H9 (cell line): ENCODE results near the gene BMPER. TPM values are rescaled to one million over a fixed set of nuclear protein-coding genes. Genes with fewer than 3 reads are reported as not detected.

Experiments
- DNase-seq: peaks from one replicate; pipeline ENCODE4 v3.0.0-alpha.2; 2017
- H2AFZ ChIP-seq: one replicate; pipeline ENCODE4 v1.6.1; 2013; ENCODE audit warnings: mild to moderate bottlenecking, low read length, control low read depth, moderate library complexity
- H2AK5ac ChIP-seq: 2 replicates; pipeline ENCODE4 v1.6.1; 2013; ENCODE audit warnings: low read length, control low read depth, mixed read lengths; ENCODE audit not compliant: insufficient read length
- H2BK120ac ChIP-seq: one replicate; pipeline ENCODE4 v1.6.1; 2013; ENCODE audit warnings: low read depth, mild to moderate bottlenecking, low read length, control low read depth, inconsistent platforms; ENCODE audit not compliant: poor library complexity, severe bottlenecking
- H2BK12ac ChIP-seq: 2 replicates; pipeline ENCODE4 v1.6.1; 2013; ENCODE audit warnings: low read length, control low read depth, mixed read lengths, low read depth; ENCODE audit not compliant: insufficient read length
- H2BK15ac ChIP-seq: 2 replicates; pipeline ENCODE4 v1.6.1; 2013; ENCODE audit warnings: low read depth, low read length, control low read depth
- H2BK20ac ChIP-seq: one replicate; pipeline ENCODE4 v1.6.1; 2013; ENCODE audit warnings: low read depth, mild to moderate bottlenecking, low read length, control low read depth, inconsistent platforms; ENCODE audit not compliant: poor library complexity, severe bottlenecking
- H2BK5ac ChIP-seq: 2 replicates; pipeline ENCODE4 v1.6.1; 2013; ENCODE audit warnings: low read length, control low read depth, mixed read lengths; ENCODE audit not compliant: insufficient read length
- H3K14ac ChIP-seq: 2 replicates; pipeline ENCODE4 v1.6.1; 2013; ENCODE audit warnings: low read length, control low read depth; ENCODE audit not compliant: insufficient read depth
- H3K18ac ChIP-seq: 2 replicates; pipeline ENCODE4 v1.6.1; 2013; ENCODE audit warnings: low read depth, mild to moderate bottlenecking, mixed read lengths, low read length, control low read depth; ENCODE audit not compliant: insufficient read length
- H3K23ac ChIP-seq: 2 replicates; pipeline ENCODE4 v1.6.1; 2013; ENCODE audit warnings: low read length, control low read depth, mixed read lengths, low read depth; ENCODE audit not compliant: insufficient read length
- H3K23me2 ChIP-seq: 2 replicates; pipeline ENCODE4 v1.6.1; 2013; ENCODE audit warnings: low read depth, mild to moderate bottlenecking, mixed read lengths, low read length, control low read depth; ENCODE audit not compliant: insufficient read length, poor library complexity, severe bottlenecking
- H3K27ac ChIP-seq: 2 replicates; pipeline ENCODE4 v1.5.1; 2013; ENCODE audit warnings: low read length, control low read depth, mixed read lengths, low read depth; ENCODE audit not compliant: insufficient read length
- H3K27me3 ChIP-seq: 2 replicates; pipeline ENCODE4 v1.6.1; 2013; ENCODE audit warnings: low read length, control low read depth, inconsistent platforms; ENCODE audit not compliant: insufficient read depth
- H3K4ac ChIP-seq: 2 replicates; pipeline ENCODE4 v1.6.1; 2013; ENCODE audit warnings: low read depth, mild to moderate bottlenecking, control low read depth, inconsistent platforms, low read length, moderate library complexity
- H3K4me1 ChIP-seq: 2 replicates; pipeline ENCODE4 v1.6.1; 2013; ENCODE audit warnings: low read length, control low read depth, inconsistent platforms; ENCODE audit not compliant: insufficient read depth
- H3K4me2 ChIP-seq: 2 replicates; pipeline ENCODE4 v1.6.1; 2013; ENCODE audit warnings: low read length, control low read depth, mixed read lengths; ENCODE audit not compliant: insufficient read length, insufficient read depth
- H3K56ac ChIP-seq: 2 replicates; pipeline ENCODE4 v1.6.1; 2013; ENCODE audit warnings: low read depth, mild to moderate bottlenecking, mixed read lengths, low read length, control low read depth; ENCODE audit not compliant: insufficient read length
- H3K79me1 ChIP-seq: 2 replicates; pipeline ENCODE4 v1.6.1; 2013; ENCODE audit warnings: low read depth, mild to moderate bottlenecking, moderate library complexity, low read length, control low read depth, inconsistent platforms; ENCODE audit not compliant: insufficient read depth, poor library complexity, severe bottlenecking
- H3K79me2 ChIP-seq: 2 replicates; pipeline ENCODE4 v1.6.1; 2013; ENCODE audit warnings: low read length, control low read depth, inconsistent platforms; ENCODE audit not compliant: insufficient read depth
- H3K9ac ChIP-seq: 2 replicates; pipeline ENCODE4 v1.6.1; 2013; ENCODE audit warnings: low read length, control low read depth, mixed read lengths; ENCODE audit not compliant: insufficient read length; ENCODE audit errors: extremely low read depth
- H3K9me3 ChIP-seq: one replicate; pipeline ENCODE4 v1.6.1; 2013; ENCODE audit warnings: low read depth, low read length, inconsistent platforms; ENCODE audit not compliant: control insufficient read depth
- H3T11ph ChIP-seq: one replicate; pipeline ENCODE4 v1.6.1; 2013; ENCODE audit warnings: mild to moderate bottlenecking, low read length, control low read depth, inconsistent platforms
- H4K20me1 ChIP-seq: one replicate; pipeline ENCODE4 v1.6.1; 2013; ENCODE audit not compliant: control insufficient read depth, insufficient read length, insufficient read depth
- H4K5ac ChIP-seq: 2 replicates; pipeline ENCODE4 v1.6.1; 2013; ENCODE audit warnings: low read depth, mild to moderate bottlenecking, mixed read lengths, low read length, control low read depth; ENCODE audit not compliant: insufficient read length
- H4K8ac ChIP-seq: replicated peaks from 2 replicates; pipeline ENCODE4 v1.6.1; 2013; ENCODE audit warnings: low read length, control low read depth, mixed read lengths, low read depth; ENCODE audit not compliant: insufficient read length
- H4K91ac ChIP-seq: 2 replicates; pipeline ENCODE4 v1.6.1; 2013; ENCODE audit warnings: low read depth, mild to moderate bottlenecking, moderate library complexity, mixed read lengths, low read length, control low read depth; ENCODE audit not compliant: insufficient read length
- H3K27ac Mint-ChIP-seq, 3 experiments: 2 replicates in 2 of 3; 3 replicates in 1 of 3; pipeline ENCODE4 v1.8.0; 2020 to 2021; ENCODE audit warnings: mixed read lengths in 3 of 3, mild to moderate bottlenecking in 1 of 3, moderate library complexity in 1 of 3
- H3K27me3 Mint-ChIP-seq: 2 replicates; pipeline ENCODE4 v1.8.0; 2021; ENCODE audit warnings: low read depth, mild to moderate bottlenecking, moderate library complexity, mixed read lengths
- H3K36me3 Mint-ChIP-seq, 3 experiments: 2 replicates in 2 of 3; 3 replicates in 1 of 3; pipeline ENCODE4 v1.8.0; 2020 to 2021; ENCODE audit warnings: low read depth in 3 of 3, mixed read lengths in 3 of 3; ENCODE audit not compliant: insufficient read depth in 1 of 3
- H3K4me1 Mint-ChIP-seq, 2 experiments: 2 replicates each; pipeline ENCODE4 v1.8.0; 2020; ENCODE audit warnings: mixed read lengths in 2 of 2
- H3K4me3 Mint-ChIP-seq, 2 experiments: 2 replicates in 1 of 2; 3 replicates in 1 of 2; pipeline ENCODE4 v1.8.0; 2020 to 2021; ENCODE audit warnings: mild to moderate bottlenecking in 2 of 2, mixed read lengths in 2 of 2, moderate library complexity in 1 of 2
- H3K9me3 Mint-ChIP-seq, 2 experiments: 2 replicates in 1 of 2; 3 replicates in 1 of 2; pipeline ENCODE4 v1.8.0; 2020; ENCODE audit warnings: mild to moderate bottlenecking in 2 of 2, mixed read lengths in 2 of 2, moderate library complexity in 1 of 2
- CTCF ChIP-seq: fragments of 200-600 bp; sonication (generic); conservative IDR thresholded peaks from 3 replicates; pipeline ENCODE4 v1.8.0; 2021; ENCODE audit warnings: antibody characterized with exemption, mild to moderate bottlenecking
- WGBS: extraction: QIAGEN DNeasy Blood & Tissue Kit; methylation state at CpG from one replicate; pipeline ENCODE4 v1.1.7; 2013; ENCODE audit warnings: missing lambda C conversion rate, low lambda C conversion rate, mixed read lengths; ENCODE audit not compliant: insufficient read length; ENCODE audit errors: extremely low coverage; 5-methylcytosine and 5-hydroxymethylcytosine counted together
- total RNA-seq: library from RNA; stranded (reverse); gene quantifications from 2 replicates; pipeline ENCODE4 v1.2.1, GENCODE V29; 2021

BMPER gene
- total RNA-seq, 1 experiment from 2014 or later = 0.20 TPM

- Histone ChIP-seq H2AK5ac (no peak overlapping the region), H3K56ac (no peak overlapping the region), H3K23ac (no peak overlapping the region), H3K18ac (no peak overlapping the region), H3K9me3 (no peaks in the 10 kb centered on the region), H3K4me2 (no peak overlapping the region), H4K91ac (no peak overlapping the region), H3K9ac (no peak overlapping the region), H2BK12ac (no peak overlapping the region), H3K27ac (no peak overlapping the region), H3K14ac (no peak overlapping the region), H2BK20ac (no peak overlapping the region), H2BK120ac (no peak overlapping the region), H2BK15ac (no peak overlapping the region), H3K79me1 (no peaks in the 10 kb centered on the region), H3T11ph (no peak overlapping the region), H3K27me3 (no peaks in the 10 kb centered on the region), H3K79me2 (no peaks in the 10 kb centered on the region), H4K5ac (no peak overlapping the region), H4K20me1 (no peaks in the 10 kb centered on the region), H2BK5ac (no peak overlapping the region), H2AFZ (no peak overlapping the region), H3K4ac (no peak overlapping the region), H3K4me1 (no peaks in the 10 kb centered on the region; the same call in 1 of the 2 replicates), H3K23me2 (no peaks in the 10 kb centered on the region), H4K8ac (no peak overlapping the region)
- no peak overlapping the region for H3K4me3 Mint-ChIP-seq
- no peaks in the 10 kb centered on the region for H3K36me3 Mint-ChIP-seq
- H3K27me3 Mint-ChIP-seq = no peaks in the 10 kb centered on the region
- peaks cover 3 to 8% of the 10 kb centered on the region in 2 experiments; a peak in 3 of 4 replicates for H3K4me1 Mint-ChIP-seq
- no peaks in the 10 kb centered on the region for H3K9me3 Mint-ChIP-seq
- no peak for DNase-seq
- no CpG with 5 or more reads among the region's 4 CpGs for WGBS
- no peak overlapping the region for H3K27ac Mint-ChIP-seq
- no peak for TF ChIP-seq CTCF
These were observed 121.3 kb downstream of the BMPER start for GRCh38 chr7:34026481-34027190.
